SK-N-SH (cell line): ENCODE data around the gene USF3.

ENCODE experiments used
- CTCF ChIP-seq: fragments of 200-600 bp; sonication (generic); IDR thresholded peaks from 2 replicates; pipeline ENCODE4 v1.6.1; 2017; ENCODE audit warnings: antibody characterized with exemption, mild to moderate bottlenecking, moderate library complexity
- ELF1 ChIP-seq: IDR thresholded peaks from 2 replicates; pipeline ENCODE4 v1.4.0; 2012
- EP300 ChIP-seq, 2 experiments: IDR thresholded peaks; 2 replicates each; pipeline versions ENCODE4 v1.4.0 to v1.6.1; 2012; ENCODE audit warnings: borderline replicate concordance in 1 of 2, low read depth in 1 of 2, low read length in 1 of 2
- EZH2phosphoT487 ChIP-seq: fragments of 200-600 bp; sonication (generic); IDR thresholded peaks from 2 replicates; pipeline ENCODE4 v1.6.1; 2017; ENCODE audit warnings: low read depth, mixed run types, mild to moderate bottlenecking, antibody characterized with exemption, moderate library complexity, borderline replicate concordance
- FOXM1 ChIP-seq: IDR thresholded peaks from 2 replicates; pipeline ENCODE4 v1.4.0; 2012; ENCODE audit warnings: low read depth, mild to moderate bottlenecking
- GABPA ChIP-seq: IDR thresholded peaks from 2 replicates; pipeline ENCODE4 v1.4.0; 2012; ENCODE audit warnings: low read depth, mild to moderate bottlenecking
- POLR2AphosphoS5 ChIP-seq: IDR thresholded peaks from 2 replicates; pipeline ENCODE4 v1.6.1; 2012; ENCODE audit warnings: low read depth, low read length
- TCF12 ChIP-seq: IDR thresholded peaks from 2 replicates; pipeline ENCODE4 v1.4.0; 2012
- YY1 ChIP-seq: IDR thresholded peaks from 2 replicates; pipeline ENCODE4 v1.4.0; 2012; ENCODE audit warnings: low read depth, mild to moderate bottlenecking
- ZBTB33 ChIP-seq: IDR thresholded peaks from 2 replicates; pipeline ENCODE4 v1.4.0; 2012; ENCODE audit warnings: low read depth, borderline replicate concordance
- TF ChIP-seq, protein P1 (sequence below): IDR thresholded peaks from 2 replicates; pipeline ENCODE4; 2012

- TF ChIP-seq FOXM1 (no peak), CTCF (no peak), ZBTB33 (no peak), ELF1 (no peak), YY1 (no peak), GABPA (no peak), POLR2AphosphoS5 (no peak), EZH2phosphoT487 (no peak), TCF12 (no peak), EP300 (IDR thresholded peaks at IDR 0.05; ENCODE audit: borderline replicate concordance in 1 of 2, low read depth in 1 of 2, low read length in 1 of 2) (no peak)
- TF ChIP-seq, protein P1, sequence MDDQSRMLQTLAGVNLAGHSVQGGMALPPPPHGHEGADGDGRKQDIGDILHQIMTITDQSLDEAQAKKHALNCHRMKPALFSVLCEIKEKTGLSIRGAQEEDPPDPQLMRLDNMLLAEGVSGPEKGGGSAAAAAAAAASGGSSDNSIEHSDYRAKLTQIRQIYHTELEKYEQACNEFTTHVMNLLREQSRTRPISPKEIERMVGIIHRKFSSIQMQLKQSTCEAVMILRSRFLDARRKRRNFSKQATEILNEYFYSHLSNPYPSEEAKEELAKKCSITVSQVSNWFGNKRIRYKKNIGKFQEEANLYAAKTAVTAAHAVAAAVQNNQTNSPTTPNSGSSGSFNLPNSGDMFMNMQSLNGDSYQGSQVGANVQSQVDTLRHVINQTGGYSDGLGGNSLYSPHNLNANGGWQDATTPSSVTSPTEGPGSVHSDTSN = no peak
Measured at GRCh38 chr3:113664523-113665094, 31.8 kb downstream of the USF3 start.
